BJ (cell line): ENCODE measurements around the gene TCN2. TPM values are rescaled to one million over a fixed set of nuclear protein-coding genes. Genes with fewer than 3 reads are reported as not detected.
"Not testable (repeated sequence)": the region's sequence is repeated elsewhere in the genome, so short reads cannot be mapped to it uniquely, and the experiment has no call there.

Source experiments
- CTCF ChIA-PET: fragments of 350-600 bp; formaldehyde crosslinking; extraction: SDS; loops from one replicate; lab custom pipeline; 2021; ENCODE audit warnings: antibody characterized with exemption, inconsistent platforms; lab: Yijun Ruan, JAX
- POLR2A ChIA-PET: fragments of 300-600 bp; sonication (Branson Sonifier 250); formaldehyde crosslinking; extraction: SDS; loops from one replicate; lab custom pipeline; 2021; ENCODE audit warnings: antibody characterized with exemption; lab: Charles Lee
- DNase-seq: peaks from one replicate; pipeline ENCODE4 v3.0.0-alpha.2; 2011; ENCODE audit warnings: low read depth
- H3K27me3 ChIP-seq: 2 replicates; pipeline ENCODE4 v1.6.0; 2011; ENCODE audit warnings: low read length; ENCODE audit not compliant: control insufficient read depth, insufficient read depth
- H3K36me3 ChIP-seq: 2 replicates; pipeline ENCODE4 v1.5.1; 2011; ENCODE audit warnings: low read length; ENCODE audit not compliant: control insufficient read depth, insufficient read depth
- H3K4me3 ChIP-seq: 2 replicates; pipeline ENCODE4 v1.5.1; 2011; ENCODE audit warnings: low read depth, mild to moderate bottlenecking, control low read depth, low read length
- CTCF ChIP-seq: IDR thresholded peaks from 2 replicates; pipeline ENCODE4 v1.5.1; 2011; ENCODE audit warnings: low read depth, mild to moderate bottlenecking, control low read depth, inconsistent platforms, low read length, moderate library complexity; ENCODE audit not compliant: insufficient read depth
- polyA plus RNA-seq: library from polyadenylated mRNA; depleted of rRNA; stranded (reverse); fragments of >200 nt; gene quantifications from 2 replicates; pipeline ENCODE4 v1.2.3, GENCODE V29; 2011

Gene TCN2
- polyA plus RNA-seq, 1 experiment = 15.8 TPM

GRCh38 chr22:30626413-30626812 lies 19.4 kb downstream of the TCN2 start:
- Histone ChIP-seq H3K27me3 (no peaks in the 10 kb centered on the region), H3K4me3 (no peak overlapping the region), H3K36me3 (no peaks in the 10 kb centered on the region)
- ChIA-PET CTCF (interaction anchor here (0.6 to 1.6 kb wide), 5 partner anchors 9 to 129 kb away, joined by 3 to 9 read pairs (median 4); partner anchors contain the start of gene SLC35E4), POLR2A (no interaction called here)
- no peak for TF ChIP-seq CTCF
- no peak for DNase-seq

- no peak for TF ChIP-seq CTCF
- DNase-seq = no peak
- Histone ChIP-seq H3K27me3 (no peaks in the 10 kb centered on the region), H3K36me3 (no peaks in the 10 kb centered on the region), H3K4me3 (no peak overlapping the region)
- POLR2A ChIA-PET = no interaction called here
- CTCF ChIA-PET = interaction anchor here (3.9 kb wide), 1 partner anchor 129 kb away, joined by 37 read pairs; no protein-coding TSS in a partner anchor
These were observed 20.5 kb downstream of the TCN2 start for GRCh38 chr22:30627471-30627870.

DNA sequence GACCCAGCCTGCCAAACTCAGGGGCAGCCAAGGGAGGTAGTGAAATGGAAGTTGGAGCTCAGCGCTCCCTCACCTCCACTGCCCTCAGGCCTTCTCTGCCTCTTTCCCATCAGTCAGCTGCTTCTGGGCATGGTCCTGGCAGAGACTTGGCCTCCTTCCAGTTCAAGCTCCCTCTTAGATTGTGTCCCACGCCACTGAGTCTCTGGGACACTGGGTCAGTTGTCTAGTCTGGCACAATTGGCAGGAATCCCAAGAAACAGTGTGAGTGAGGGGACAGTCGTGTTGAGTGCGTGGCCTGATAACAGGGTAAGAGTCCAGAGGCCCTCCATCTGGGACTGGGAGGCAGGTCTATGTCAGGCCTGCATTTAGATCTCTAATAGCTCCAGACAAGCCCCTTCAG lies 21.5 kb downstream of the TCN2 start:
- no peak for TF ChIP-seq CTCF
- no peak for DNase-seq
- no peak overlapping the region for H3K4me3 ChIP-seq
- ChIA-PET CTCF (interaction anchor here (0.6 to 3.9 kb wide), 7 partner anchors 10 to 292 kb away, joined by 3 to 37 read pairs (median 4); no protein-coding TSS in a partner anchor), POLR2A (no interaction called here)
- H3K36me3 ChIP-seq = no peaks in the 10 kb centered on the region
- no peaks in the 10 kb centered on the region for H3K27me3 ChIP-seq

GRCh38 chr22:30631469-30631868 lies 24.5 kb downstream of the TCN2 start:
- POLR2A ChIA-PET, H3K27me3 ChIP-seq, CTCF ChIA-PET, DNase-seq, H3K36me3 ChIP-seq, H3K4me3 ChIP-seq: not testable (repeated sequence)

- ChIA-PET CTCF (interaction anchor here (0.6 to 7.2 kb wide), 53 partner anchors 9 to 311 kb away, joined by 3 to 282 read pairs (median 4); partner anchors contain the start of genes DUSP18 and TCN2), POLR2A (interaction anchor here (0.5 to 0.6 kb wide), 2 partner anchors 232 to 337 kb away, joined by 4 to 7 read pairs; no protein-coding TSS in a partner anchor)
- Histone ChIP-seq H3K4me3 (no peak overlapping the region), H3K36me3 (no peaks in the 10 kb centered on the region), H3K27me3 (no peaks in the 10 kb centered on the region)
- DNase-seq = no peak
- TF ChIP-seq CTCF = peak; percentile 95
These were observed 27.7 kb downstream of the TCN2 start for GRCh38 chr22:30634471-30635233.
